ENCODE measurements around the gene SMARCD1.
A peak's percentile ranks its signal among the peaks of the same experiment; 100 is the strongest.

SMARCD1 gene

DNA sequence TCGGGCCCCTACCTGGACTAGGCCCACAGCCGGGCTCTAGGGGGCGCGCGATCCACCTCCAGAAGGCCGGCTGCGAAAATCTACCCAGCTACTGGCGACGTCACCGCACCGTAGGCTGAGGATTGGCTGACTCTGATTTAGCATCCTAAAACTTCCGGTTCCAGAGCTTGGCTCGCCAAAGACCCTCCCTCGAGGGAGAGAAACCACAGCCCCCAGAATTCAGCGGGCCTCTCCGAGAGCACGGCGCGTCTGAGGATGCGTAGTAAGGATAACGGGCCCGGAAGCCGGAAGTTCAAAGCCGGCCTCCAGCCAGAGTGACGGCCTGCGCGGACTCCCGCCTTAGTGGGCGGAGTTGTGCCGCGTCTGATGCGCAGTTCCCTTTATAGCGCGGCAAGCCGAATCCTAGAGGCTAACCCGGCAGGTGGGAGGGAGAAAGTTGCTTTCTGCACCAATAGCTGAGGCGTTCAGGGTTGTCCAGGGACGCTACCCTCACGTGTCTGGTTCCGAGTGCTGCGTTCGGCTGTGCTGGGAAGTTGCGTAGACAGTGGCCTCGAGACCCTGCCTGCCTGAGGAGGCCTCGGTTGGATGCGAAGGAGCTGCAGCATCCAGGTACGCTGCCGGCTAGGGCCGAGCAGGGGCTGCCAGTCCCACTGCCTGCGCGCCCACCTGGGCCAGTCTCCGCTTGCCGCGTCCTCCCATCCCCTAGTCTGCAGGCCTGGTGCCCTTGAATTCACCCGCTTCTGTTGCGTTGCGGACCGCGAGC, 26.7 kb downstream of the SMARCD1 start, which contains the start of gene COX14:
COX14 (plus strand) TSS at position 544 of the 763 bp plus-strand sequence. CDS start 7,808 bp downstream, outside the sequence.
- peak within 1 kb of the TSS; percentile 83 for H2AFZ ChIP-seq (ENCODE audit: low read length, unreplicated experiment)
- peak within 1 kb of the TSS; percentile 86 for H3K4me3 ChIP-seq (ENCODE audit: low read depth, low read length)
- H3K4me1 ChIP-seq (ENCODE audit: control insufficient read depth, insufficient read depth, low read length, unreplicated experiment) = peaks cover 20% of the 10 kb centered on the region
- H3K27ac ChIP-seq (ENCODE audit: low read depth, low read length) = peak within 1 kb of the TSS; percentile 65
- no peaks in the 10 kb centered on the region for H3K36me3 ChIP-seq (ENCODE audit: insufficient read depth, low read length)
- peaks cover 23% of the 10 kb centered on the region for H3K79me2 ChIP-seq (ENCODE audit: control insufficient read depth, insufficient read depth, low read length, unreplicated experiment)
- H3K27me3 ChIP-seq (ENCODE audit: insufficient read depth, low read length) = no peaks in the 10 kb centered on the region

DNA sequence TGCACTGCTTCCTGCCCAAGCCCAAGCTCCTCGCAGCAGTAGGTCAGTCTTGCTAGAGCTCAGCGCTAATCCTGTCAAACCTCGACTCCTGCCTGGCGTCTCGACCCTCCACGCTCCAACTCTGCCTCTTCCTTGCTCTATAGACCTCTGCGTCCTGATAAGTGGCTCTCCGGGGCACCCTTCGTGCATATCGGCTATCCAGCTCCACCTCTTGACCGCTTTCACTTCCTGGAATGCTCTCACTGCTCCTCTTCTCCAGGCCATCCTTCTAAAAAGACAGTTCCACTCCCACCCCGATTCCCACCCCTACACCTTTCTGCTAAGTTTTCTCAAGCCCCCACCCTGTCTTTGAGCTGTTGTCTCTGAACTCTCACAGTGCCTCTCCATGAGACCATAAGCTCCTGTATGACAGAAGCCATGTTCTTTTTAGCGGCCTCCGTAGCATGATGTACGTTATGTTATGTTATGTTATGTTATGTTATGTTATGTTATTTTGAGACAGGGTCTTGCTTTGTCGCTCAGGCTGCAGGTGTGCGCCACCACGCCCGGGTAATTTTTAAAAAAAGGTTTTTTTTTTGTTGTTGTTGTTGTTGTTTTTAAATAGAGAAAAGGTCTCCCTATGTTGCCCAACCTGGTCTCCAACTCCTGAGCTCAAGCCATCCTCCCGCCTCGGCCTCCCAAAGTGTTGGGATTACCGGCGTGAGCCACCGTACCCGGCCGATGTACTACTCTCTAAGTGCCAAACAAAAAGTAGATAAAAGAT, 27.5 kb downstream of the SMARCD1 start:
- Histone ChIP-seq H3K4me1 (ENCODE audit: control insufficient read depth, insufficient read depth, low read length, unreplicated experiment) (peaks cover 20% of the 10 kb centered on the region), H3K36me3 (ENCODE audit: insufficient read depth, low read length) (no peaks in the 10 kb centered on the region), H2AFZ (ENCODE audit: low read length, unreplicated experiment) (peak overlapping the region; percentile 83), H3K79me2 (ENCODE audit: control insufficient read depth, insufficient read depth, low read length, unreplicated experiment) (peaks cover 23% of the 10 kb centered on the region), H3K27me3 (ENCODE audit: insufficient read depth, low read length) (no peaks in the 10 kb centered on the region), H3K4me3 (ENCODE audit: low read depth, low read length) (peak overlapping the region; percentile 86), H3K27ac (ENCODE audit: low read depth, low read length) (peak overlapping the region; percentile 65)

DNA sequence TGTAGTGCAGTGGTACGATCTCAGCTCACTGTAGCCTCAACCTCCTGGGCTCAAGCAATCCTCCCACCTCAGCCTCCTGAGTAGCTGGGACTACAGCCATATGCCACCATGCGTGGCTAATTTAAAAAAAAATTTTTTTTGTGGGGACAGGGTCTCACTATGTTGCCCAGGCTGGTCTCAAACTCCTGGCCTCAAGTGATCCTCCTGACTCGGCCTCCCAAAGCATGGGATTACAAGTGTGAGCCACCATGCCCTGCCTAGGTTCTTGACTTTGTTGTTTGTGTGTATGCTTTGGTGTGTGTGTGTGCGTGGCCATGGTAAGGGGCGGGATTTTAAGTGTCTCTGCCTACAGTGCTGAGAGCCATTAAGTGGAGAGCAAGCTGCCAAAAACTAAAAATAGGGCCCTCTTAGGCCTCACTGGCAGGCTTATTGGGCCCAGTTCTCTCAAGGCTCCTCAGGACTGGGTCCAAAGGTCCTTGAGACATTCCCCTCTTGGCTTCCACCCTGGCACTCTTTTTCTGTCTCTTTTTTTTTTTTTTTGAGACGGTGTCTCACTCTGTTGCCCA, 32.0 kb downstream of the SMARCD1 start:
- Histone ChIP-seq H3K79me2 (ENCODE audit: control insufficient read depth, insufficient read depth, low read length, unreplicated experiment) (peaks cover 23% of the 10 kb centered on the region), H2AFZ (ENCODE audit: low read length, unreplicated experiment) (no peak overlapping the region)

DNA sequence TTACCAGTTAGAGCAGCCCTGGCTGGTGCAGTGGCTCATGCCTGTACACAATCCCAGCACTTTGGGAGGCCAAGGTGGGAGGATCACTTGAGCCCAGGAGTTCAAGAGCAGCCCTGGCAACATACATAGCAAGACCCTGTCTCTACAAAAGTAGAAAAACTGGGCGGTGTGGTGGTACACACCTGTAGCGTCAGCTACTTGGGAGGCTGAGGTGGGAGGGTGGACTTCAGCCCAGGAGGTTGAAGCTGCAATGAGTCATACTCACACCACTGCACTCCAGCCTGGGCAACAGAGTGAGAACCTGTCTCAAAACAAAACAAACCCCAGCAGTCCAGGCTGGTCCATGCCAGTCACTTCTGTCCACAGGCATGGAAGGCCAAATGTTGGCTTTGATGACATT, 34.2 kb downstream of the SMARCD1 start:
- Histone ChIP-seq H3K36me3 (ENCODE audit: insufficient read depth, low read length) (peaks cover 16% of the 10 kb centered on the region; the same call in 1 of the 2 replicates), H3K27ac (ENCODE audit: low read depth, low read length) (no peak overlapping the region), H2AFZ (ENCODE audit: low read length, unreplicated experiment) (no peak overlapping the region), H3K4me1 (ENCODE audit: control insufficient read depth, insufficient read depth, low read length, unreplicated experiment) (no peaks in the 10 kb centered on the region), H3K4me3 (ENCODE audit: low read depth, low read length) (no peak overlapping the region), H3K79me2 (ENCODE audit: control insufficient read depth, insufficient read depth, low read length, unreplicated experiment) (peaks cover 12% of the 10 kb centered on the region), H3K27me3 (ENCODE audit: insufficient read depth, low read length) (no peaks in the 10 kb centered on the region)

More for the DNA sequence above, 32.0 kb downstream of the SMARCD1 start:
- no peak overlapping the region for H3K27ac ChIP-seq (ENCODE audit: low read depth, low read length)
- no peak overlapping the region for H3K4me3 ChIP-seq (ENCODE audit: low read depth, low read length)
- H3K4me1 ChIP-seq (ENCODE audit: control insufficient read depth, insufficient read depth, low read length, unreplicated experiment) = no peaks in the 10 kb centered on the region
- H3K27me3 ChIP-seq (ENCODE audit: insufficient read depth, low read length) = no peaks in the 10 kb centered on the region
- H3K36me3 ChIP-seq (ENCODE audit: insufficient read depth, low read length) = peaks cover 16% of the 10 kb centered on the region; the same call in 1 of the 2 replicates

DNA sequence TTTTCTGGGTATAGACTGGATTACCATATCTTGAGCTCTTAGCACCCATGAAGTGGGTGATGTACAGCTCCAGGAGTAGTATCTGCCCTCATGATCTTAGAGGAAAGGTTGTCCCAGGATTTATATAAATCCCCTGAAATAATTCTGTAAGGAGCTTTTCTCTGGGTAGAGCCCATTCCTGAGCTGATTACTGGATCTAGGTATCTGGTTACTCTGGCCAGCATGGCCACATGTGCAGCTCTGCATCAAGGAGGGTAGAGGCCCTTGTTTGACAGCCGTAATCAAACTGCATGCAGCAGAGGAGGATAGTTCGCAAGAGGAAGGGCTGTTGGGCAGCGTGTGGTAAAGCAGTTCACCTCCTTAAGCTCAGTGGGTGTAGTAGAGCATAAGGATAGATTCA, 35.4 kb downstream of the SMARCD1 start:
- Histone ChIP-seq H3K4me1 (ENCODE audit: control insufficient read depth, insufficient read depth, low read length, unreplicated experiment) (no peaks in the 10 kb centered on the region), H3K27ac (ENCODE audit: low read depth, low read length) (no peak overlapping the region), H3K4me3 (ENCODE audit: low read depth, low read length) (no peak overlapping the region), H3K79me2 (ENCODE audit: control insufficient read depth, insufficient read depth, low read length, unreplicated experiment) (peaks cover 6% of the 10 kb centered on the region), H2AFZ (ENCODE audit: low read length, unreplicated experiment) (no peak overlapping the region), H3K27me3 (ENCODE audit: insufficient read depth, low read length) (no peaks in the 10 kb centered on the region), H3K36me3 (ENCODE audit: insufficient read depth, low read length) (peaks cover 16% of the 10 kb centered on the region; the same call in 1 of the 2 replicates)

DNA sequence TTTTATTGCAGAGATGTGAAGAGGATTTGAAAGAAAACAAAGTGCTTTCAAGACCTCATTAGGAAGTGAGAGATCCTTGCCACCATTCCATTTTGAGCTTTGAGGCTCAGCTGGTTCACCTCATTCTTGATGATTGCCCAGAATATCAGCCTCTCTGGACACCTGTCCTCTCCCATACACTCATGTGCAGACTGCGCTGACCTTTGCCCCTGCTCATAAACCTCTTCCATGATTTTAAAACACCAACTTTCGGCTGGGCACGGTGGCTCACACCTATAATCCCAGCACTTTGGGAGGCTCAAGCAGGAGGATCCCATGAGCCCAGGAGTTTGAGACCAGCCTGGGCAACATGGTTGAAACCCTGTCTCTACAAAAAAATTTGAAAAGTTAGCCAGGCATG, 35.8 kb downstream of the SMARCD1 start:
- peaks cover 16% of the 10 kb centered on the region; the same call in 1 of the 2 replicates for H3K36me3 ChIP-seq (ENCODE audit: insufficient read depth, low read length)

DNA sequence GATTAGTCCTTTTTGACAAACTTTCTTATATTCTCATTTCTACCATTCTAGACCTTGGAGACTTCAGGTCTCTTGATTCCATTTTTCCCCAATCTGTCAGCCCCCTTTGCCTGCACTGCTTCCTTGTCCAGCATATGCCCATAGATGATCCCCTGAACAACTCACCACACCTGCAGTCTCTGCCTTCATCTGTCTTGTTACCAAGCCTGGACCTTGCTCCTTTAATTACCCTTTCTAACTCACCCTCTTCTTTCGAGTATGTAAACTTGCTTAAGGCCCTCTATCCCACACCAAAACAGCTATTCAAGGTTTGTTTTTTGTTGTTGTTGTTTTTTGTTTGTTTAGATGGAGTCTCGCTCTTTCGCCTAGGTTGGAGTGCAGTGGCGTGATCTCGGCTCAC, 36.5 kb downstream of the SMARCD1 start:
- Histone ChIP-seq H3K27me3 (ENCODE audit: insufficient read depth, low read length) (no peaks in the 10 kb centered on the region), H3K4me3 (ENCODE audit: low read depth, low read length) (no peak overlapping the region), H2AFZ (ENCODE audit: low read length, unreplicated experiment) (no peak overlapping the region), H3K79me2 (ENCODE audit: control insufficient read depth, insufficient read depth, low read length, unreplicated experiment) (peaks cover 1% of the 10 kb centered on the region), H3K4me1 (ENCODE audit: control insufficient read depth, insufficient read depth, low read length, unreplicated experiment) (no peaks in the 10 kb centered on the region), H3K36me3 (ENCODE audit: insufficient read depth, low read length) (peaks cover 16% of the 10 kb centered on the region; the same call in 1 of the 2 replicates), H3K27ac (ENCODE audit: low read depth, low read length) (no peak overlapping the region)

More for the DNA sequence above, 35.8 kb downstream of the SMARCD1 start:
- no peak overlapping the region for H3K4me3 ChIP-seq (ENCODE audit: low read depth, low read length)
- no peaks in the 10 kb centered on the region for H3K4me1 ChIP-seq (ENCODE audit: control insufficient read depth, insufficient read depth, low read length, unreplicated experiment)
- H3K27me3 ChIP-seq (ENCODE audit: insufficient read depth, low read length) = no peaks in the 10 kb centered on the region
- H3K27ac ChIP-seq (ENCODE audit: low read depth, low read length) = no peak overlapping the region
- H3K79me2 ChIP-seq (ENCODE audit: control insufficient read depth, insufficient read depth, low read length, unreplicated experiment) = peaks cover 6% of the 10 kb centered on the region
- H2AFZ ChIP-seq (ENCODE audit: low read length, unreplicated experiment) = no peak overlapping the region

DNA sequence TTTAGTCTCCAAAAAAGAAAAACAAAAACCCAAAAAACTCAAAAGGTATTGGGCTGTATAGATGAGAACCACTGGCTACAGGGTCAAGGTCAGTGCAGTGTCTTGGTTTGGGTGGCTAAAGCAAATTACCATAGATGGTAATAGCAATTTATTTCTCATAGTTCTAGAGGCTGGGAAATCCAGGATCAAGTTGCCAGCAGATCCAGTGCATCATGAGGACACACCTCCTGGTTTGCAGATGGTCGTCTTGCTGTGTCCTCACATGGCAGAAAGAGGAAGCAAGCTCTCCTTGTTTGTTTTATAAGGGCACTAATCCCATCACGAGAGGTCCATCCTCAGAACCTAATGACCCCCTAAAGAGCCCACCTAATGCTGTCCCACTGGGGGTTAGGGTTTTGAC, 38.1 kb downstream of the SMARCD1 start:
- Histone ChIP-seq H3K36me3 (ENCODE audit: insufficient read depth, low read length) (peaks cover 19% of the 10 kb centered on the region; the same call in 1 of the 2 replicates), H2AFZ (ENCODE audit: low read length, unreplicated experiment) (no peak overlapping the region), H3K27me3 (ENCODE audit: insufficient read depth, low read length) (no peaks in the 10 kb centered on the region), H3K4me3 (ENCODE audit: low read depth, low read length) (no peak overlapping the region), H3K79me2 (ENCODE audit: control insufficient read depth, insufficient read depth, low read length, unreplicated experiment) (no peaks in the 10 kb centered on the region), H3K4me1 (ENCODE audit: control insufficient read depth, insufficient read depth, low read length, unreplicated experiment) (no peaks in the 10 kb centered on the region), H3K27ac (ENCODE audit: low read depth, low read length) (no peak overlapping the region)

DNA sequence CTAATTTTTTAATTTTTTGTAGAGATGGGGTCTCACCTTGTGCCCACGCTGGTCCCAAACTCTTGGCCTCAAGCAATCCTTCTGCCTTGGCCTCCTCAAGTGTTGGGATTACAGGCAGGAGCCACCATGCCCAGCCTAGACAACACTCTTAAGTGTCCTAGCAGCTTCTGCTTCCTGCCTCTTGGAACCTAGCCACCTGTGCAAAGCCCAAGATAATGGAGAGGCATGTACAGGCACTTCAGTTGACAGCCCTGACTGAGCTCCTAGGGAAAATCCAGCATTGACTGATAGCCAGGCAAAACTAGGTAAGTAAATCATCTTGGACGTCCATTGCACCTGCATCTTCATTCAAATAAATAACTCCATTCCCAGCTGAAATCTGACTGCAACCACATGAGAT, 42.4 kb downstream of the SMARCD1 start:
- Histone ChIP-seq H3K27ac (ENCODE audit: low read depth, low read length) (no peak overlapping the region), H3K4me1 (ENCODE audit: control insufficient read depth, insufficient read depth, low read length, unreplicated experiment) (no peaks in the 10 kb centered on the region), H2AFZ (ENCODE audit: low read length, unreplicated experiment) (no peak overlapping the region), H3K36me3 (ENCODE audit: insufficient read depth, low read length) (peaks cover 19% of the 10 kb centered on the region; the same call in 1 of the 2 replicates), H3K4me3 (ENCODE audit: low read depth, low read length) (no peak overlapping the region), H3K27me3 (ENCODE audit: insufficient read depth, low read length) (no peaks in the 10 kb centered on the region), H3K79me2 (ENCODE audit: control insufficient read depth, insufficient read depth, low read length, unreplicated experiment) (no peaks in the 10 kb centered on the region)

DNA sequence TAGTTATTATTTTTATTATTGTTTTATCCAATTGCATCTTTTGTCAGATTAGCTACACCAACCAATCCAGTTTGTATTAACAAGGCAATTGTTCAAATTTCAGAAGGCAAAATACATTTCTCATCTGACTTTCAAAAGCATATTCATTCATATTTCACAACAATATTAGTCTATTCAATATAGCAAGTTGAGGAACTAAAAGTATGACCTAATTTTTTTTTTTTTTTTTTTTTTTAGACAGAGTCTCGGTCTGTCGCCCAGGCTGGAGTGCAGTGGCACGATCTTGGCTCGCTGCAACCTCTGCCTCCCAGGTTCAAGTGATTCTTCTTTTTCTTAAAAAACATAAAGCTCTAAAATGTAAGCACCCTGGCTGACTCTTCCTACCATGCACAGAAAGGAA, 44.1 kb downstream of the SMARCD1 start:
- H3K4me3 ChIP-seq (ENCODE audit: low read depth, low read length) = no peak overlapping the region
- no peaks in the 10 kb centered on the region for H3K27me3 ChIP-seq (ENCODE audit: insufficient read depth, low read length)
- no peaks in the 10 kb centered on the region for H3K79me2 ChIP-seq (ENCODE audit: control insufficient read depth, insufficient read depth, low read length, unreplicated experiment)
- H3K4me1 ChIP-seq (ENCODE audit: control insufficient read depth, insufficient read depth, low read length, unreplicated experiment) = no peaks in the 10 kb centered on the region
- H2AFZ ChIP-seq (ENCODE audit: low read length, unreplicated experiment) = no peak overlapping the region
- no peak overlapping the region for H3K27ac ChIP-seq (ENCODE audit: low read depth, low read length)
- peaks cover 19% of the 10 kb centered on the region; the same call in 1 of the 2 replicates for H3K36me3 ChIP-seq (ENCODE audit: insufficient read depth, low read length)

Measured in ACC112 (cell line).